Panc1 (cell line): ENCODE measurements around the gene LRFN3. TPM values are rescaled to one million over a fixed set of nuclear protein-coding genes. Genes with fewer than 3 reads are reported as not detected.
A peak's percentile ranks its signal among the peaks of the same experiment; 100 is the strongest.

ENCODE experiments used
- ATAC-seq: fragments of 200-7000 bp; cut with Tn5 transposase; 2 replicates; pipeline ENCODE4 v1.9.1; 2020; ENCODE audit warnings: mild to moderate bottlenecking, moderate library complexity
- BruUV-seq: library from RNA; stranded (reverse); fragments of 400-500 nt; replicated peaks from 2 replicates; lab custom pipeline; 2021; lab: Mats Ljungman, UMichigan
- CTCF ChIA-PET: fragments of 300-600 bp; sonication (Branson Sonifier 250); formaldehyde crosslinking; loops from one replicate; lab custom pipeline; 2022; ENCODE audit warnings: antibody characterized with exemption; lab: Charles Lee
- POLR2A ChIA-PET: fragments of 300-600 bp; sonication (Branson Sonifier 250); formaldehyde crosslinking; loops from one replicate; lab custom pipeline; 2022; ENCODE audit warnings: antibody characterized with exemption; lab: Charles Lee
- DNase-seq: peaks from one replicate; pipeline ENCODE4 v3.0.0-alpha.2; 2010; ENCODE audit warnings: low read depth, low spot score
- H3K27ac ChIP-seq: 2 replicates; pipeline ENCODE4 v1.5.1; 2011; ENCODE audit warnings: mild to moderate bottlenecking, low read length, inconsistent platforms
- H3K27me3 ChIP-seq: fragments of 200-500 bp; sonication (Bioruptor generic); 2 replicates; pipeline ENCODE4 v1.6.0; 2014; ENCODE audit warnings: low read length, inconsistent platforms; ENCODE audit not compliant: control insufficient read depth, insufficient read depth
- H3K36me3 ChIP-seq: fragments of 200-500 bp; sonication (Bioruptor generic); 2 replicates; pipeline ENCODE4 v1.5.1; 2014; ENCODE audit warnings: inconsistent platforms, mild to moderate bottlenecking, low read length, moderate library complexity; ENCODE audit not compliant: control insufficient read depth, insufficient read depth
- H3K4me1 ChIP-seq: 2 replicates; pipeline ENCODE4 v1.5.1; 2011; ENCODE audit warnings: inconsistent platforms, mild to moderate bottlenecking, low read length, moderate library complexity; ENCODE audit not compliant: control insufficient read depth, insufficient read depth
- H3K4me3 ChIP-seq, 2 experiments: 2 replicates each; pipeline ENCODE4 v1.5.1; 2011 to 2012; ENCODE audit warnings: low read depth in 2 of 2, low read length in 2 of 2, mild to moderate bottlenecking in 2 of 2, inconsistent platforms in 1 of 2, moderate library complexity in 1 of 2
- H3K9me3 ChIP-seq: fragments of 200-500 bp; sonication (Bioruptor generic); 2 replicates; pipeline ENCODE4 v1.5.1; 2014; ENCODE audit warnings: low read depth, mild to moderate bottlenecking, inconsistent platforms, low read length, moderate library complexity; ENCODE audit not compliant: control insufficient read depth, insufficient read depth
- CTCF ChIP-seq: fragments of 450-650 bp; IDR thresholded peaks from 2 replicates; pipeline ENCODE4 v1.5.1; 2017; ENCODE audit warnings: mild to moderate bottlenecking
- POLR2AphosphoS5 ChIP-seq: IDR thresholded peaks from 2 replicates; pipeline ENCODE4 v1.6.1; 2012; ENCODE audit warnings: mild to moderate bottlenecking, low read depth, low read length, moderate library complexity
- REST ChIP-seq, 2 experiments: IDR thresholded peaks; 2 replicates each; pipeline ENCODE4 v1.6.1; 2011 to 2012; ENCODE audit warnings: low read depth in 2 of 2, control low read depth in 1 of 2, low read length in 1 of 2, mild to moderate bottlenecking in 1 of 2, moderate library complexity in 1 of 2; ENCODE audit not compliant: insufficient read depth in 1 of 2
- SIN3A ChIP-seq: IDR thresholded peaks from 2 replicates; pipeline ENCODE4 v1.6.1; 2012; ENCODE audit warnings: low read depth, mild to moderate bottlenecking, low read length, moderate library complexity, borderline replicate concordance; ENCODE audit not compliant: insufficient read depth
- TCF7L2 ChIP-seq: IDR thresholded peaks from 2 replicates; pipeline ENCODE4 v1.6.1; 2011; ENCODE audit warnings: mild to moderate bottlenecking, low read depth, low read length, inconsistent platforms
- in situ Hi-C: cut with HindIII; loops from 2 replicates; pipeline ENCODE4 v1.10.0; 2016; ENCODE audit warnings: low sequenced_read_pairs, low pct_unique_long_range_greater_than_20kb
- intact Hi-C: fragments of 100-400 bp; cut with micrococcal nuclease; formaldehyde crosslinking; loops from one replicate; pipeline ENCODE4 v1.10.0; 2022; ENCODE audit not compliant: unreplicated experiment
- total RNA-seq: library from RNA; stranded (reverse); gene quantifications from one replicate; pipeline ENCODE4 v1.2.1, GENCODE V29; 2021; ENCODE audit not compliant: unreplicated experiment

Gene LRFN3
- total RNA-seq, 1 experiment from 2014 or later = 16.7 TPM

- in situ Hi-C loops = loop anchor here (10.0 kb wide), 1 partner anchor 57 kb away; the partner anchor contains the start of genes KIRREL2 and NPHS1
- ChIA-PET CTCF (interaction anchor here (1.4 kb wide), 1 partner anchor 19 kb away, joined by 5 read pairs; no protein-coding TSS in a partner anchor), POLR2A (no interaction called here)
- intact Hi-C loops = no loop called here
- TF ChIP-seq CTCF = no peak
- TF ChIP-seq REST (IDR thresholded peaks at IDR 0.05; ENCODE audit: insufficient read depth in 1 of 2, low read depth in 2 of 2, low read length in 1 of 2) = no peak
- no peak for TF ChIP-seq TCF7L2
- no peak for TF ChIP-seq SIN3A
- TF ChIP-seq POLR2AphosphoS5 = no peak
- Histone ChIP-seq H3K36me3 (no peaks in the 10 kb centered on the region), H3K4me3 (no peak overlapping the region), H3K27ac (no peak overlapping the region), H3K27me3 (no peaks in the 10 kb centered on the region), H3K4me1 (no peaks in the 10 kb centered on the region), H3K9me3 (no peaks in the 10 kb centered on the region)
- no TSS peak for BruUV-seq
- DNase-seq (no peak), ATAC-seq (peak; percentile 44)
Observed at GRCh38 chr19:35911790-35912189, 24.4 kb upstream of the LRFN3 start.

GRCh38 chr19:35913589-35913988, 22.6 kb upstream of the LRFN3 start:
- DNase-seq = no peak
- CTCF ChIA-PET = no interaction called here
- in situ Hi-C loops = loop anchor here (10.0 kb wide), 1 partner anchor 59 kb away; the partner anchor contains the start of genes KIRREL2 and NPHS1

More at GRCh38 chr19:35913589-35913988, 22.6 kb upstream of the LRFN3 start:
- Histone ChIP-seq H3K27me3 (no peaks in the 10 kb centered on the region), H3K27ac (no peak overlapping the region), H3K9me3 (no peaks in the 10 kb centered on the region), H3K4me1 (no peaks in the 10 kb centered on the region), H3K4me3 (no peak overlapping the region), H3K36me3 (no peaks in the 10 kb centered on the region)
- ATAC-seq = no peak
- no TSS peak for BruUV-seq
- POLR2A ChIA-PET = no interaction called here
- TF ChIP-seq CTCF (no peak), TCF7L2 (no peak), REST (IDR thresholded peaks at IDR 0.05; ENCODE audit: insufficient read depth in 1 of 2, low read depth in 2 of 2, low read length in 1 of 2) (no peak), POLR2AphosphoS5 (no peak), SIN3A (no peak)
- intact Hi-C loops = no loop called here
